MM.1S (cell line): ENCODE data around the gene TBC1D8B.
"Not testable (repeated sequence)": the region's sequence is repeated elsewhere in the genome, so short reads cannot be mapped to it uniquely, and the experiment has no call there.

Experiments
- DNase-seq: peaks from one replicate; pipeline ENCODE4 v3.0.0-alpha.2; 2015
- H2AFZ ChIP-seq: fragments of 300-600 bp; sonication (generic); 2 replicates; pipeline ENCODE4 v1.6.0; 2016; ENCODE audit warnings: antibody characterized with exemption, low read length
- H3F3A ChIP-seq: fragments of 300-600 bp; sonication (generic); 2 replicates; pipeline ENCODE4 v1.6.1; 2016; ENCODE audit warnings: mild to moderate bottlenecking, antibody characterized with exemption, low read length, moderate library complexity, mixed read lengths; ENCODE audit not compliant: insufficient read depth
- H3K27ac ChIP-seq: fragments of 300-600 bp; sonication (generic); 2 replicates; pipeline ENCODE4 v1.5.1; 2016; ENCODE audit warnings: mild to moderate bottlenecking, low read length
- H3K27me3 ChIP-seq: fragments of 300-600 bp; sonication (generic); replicated peaks from 2 replicates; pipeline ENCODE4 v1.6.0; 2016; ENCODE audit warnings: low read length; ENCODE audit not compliant: insufficient read depth
- H3K36me3 ChIP-seq: fragments of 300-600 bp; sonication (generic); replicated peaks from 2 replicates; pipeline ENCODE4 v1.6.1; 2016; ENCODE audit warnings: mild to moderate bottlenecking, low read length, mixed read lengths; ENCODE audit not compliant: insufficient read depth
- H3K4me1 ChIP-seq: fragments of 300-600 bp; sonication (generic); 2 replicates; pipeline ENCODE4 v1.6.1; 2016; ENCODE audit warnings: low read length, mixed read lengths
- H3K4me2 ChIP-seq: fragments of 300-600 bp; sonication (generic); 2 replicates; pipeline ENCODE4 v1.6.0; 2016; ENCODE audit warnings: low read depth, low read length
- H3K4me3 ChIP-seq: fragments of 300-600 bp; sonication (generic); 2 replicates; pipeline ENCODE4 v1.5.1; 2016; ENCODE audit warnings: low read length, mixed read lengths
- H3K79me2 ChIP-seq: fragments of 300-600 bp; sonication (generic); 2 replicates; pipeline ENCODE4 v1.6.1; 2016; ENCODE audit warnings: mixed run types, low read length, mixed read lengths
- H3K9ac ChIP-seq: fragments of 300-600 bp; sonication (generic); 2 replicates; pipeline ENCODE4 v1.6.1; 2016; ENCODE audit warnings: low read length, mixed read lengths
- H3K9me2 ChIP-seq: fragments of 300-600 bp; sonication (generic); replicated peaks from 2 replicates; pipeline ENCODE4 v1.6.1; 2016; ENCODE audit warnings: mild to moderate bottlenecking, low read length, mixed read lengths; ENCODE audit not compliant: insufficient read depth
- H3K9me3 ChIP-seq: fragments of 300-600 bp; sonication (generic); replicated peaks from 2 replicates; pipeline ENCODE4 v1.6.1; 2016; ENCODE audit warnings: mild to moderate bottlenecking, low read length, mixed read lengths; ENCODE audit not compliant: insufficient read depth
- H4K20me1 ChIP-seq: fragments of 300-600 bp; sonication (generic); 2 replicates; pipeline ENCODE4 v1.6.1; 2016; ENCODE audit warnings: mild to moderate bottlenecking, low read length, moderate library complexity, mixed read lengths; ENCODE audit not compliant: insufficient read depth
- CTCF ChIP-seq: fragments of 300-600 bp; sonication (generic); IDR thresholded peaks from 2 replicates; pipeline ENCODE4 v1.5.1; 2016; ENCODE audit warnings: antibody characterized with exemption, low read length, mixed read lengths
- EZH2 ChIP-seq: fragments of 300-600 bp; sonication (generic); optimal IDR thresholded peaks from 2 replicates; pipeline ENCODE3; 2017; ENCODE audit warnings: low read depth, mild to moderate bottlenecking, antibody characterized with exemption, low read length, mixed read lengths
- EZH2phosphoT487 ChIP-seq: fragments of 300-600 bp; sonication (generic); IDR thresholded peaks from 2 replicates; pipeline ENCODE4 v1.6.1; 2018; ENCODE audit warnings: antibody characterized with exemption, low read length

The TBC1D8B gene

GRCh38 chrX:106802388-106803275, at the start of gene TBC1D8B:
Gene TBC1D8B (plus strand): TSS chrX:106802673. CDS start chrX:106802854, 181 bp downstream.
- DNase-seq = peak; percentile 59
- H3K9me2 ChIP-seq = no peaks in the 10 kb centered on the region
- H2AFZ ChIP-seq = peak within 1 kb of the TSS; percentile 81
- H3K9me3 ChIP-seq = no peaks in the 10 kb centered on the region
- H3K27ac ChIP-seq = no peak within 1 kb of the TSS
- H3K27me3 ChIP-seq = no peaks in the 10 kb centered on the region
- H3K79me2 ChIP-seq = no peaks in the 10 kb centered on the region
- no peak for TF ChIP-seq CTCF
- no peak for TF ChIP-seq EZH2phosphoT487
- TF ChIP-seq EZH2 = no peak
- H3K4me2 ChIP-seq = peak within 1 kb of the TSS; percentile 68
- no peaks in the 10 kb centered on the region for H4K20me1 ChIP-seq
- H3K9ac ChIP-seq = peak within 1 kb of the TSS; percentile 46; the same call in 1 of the 2 replicates
- no peaks in the 10 kb centered on the region for H3F3A ChIP-seq
- H3K4me1 ChIP-seq = no peaks in the 10 kb centered on the region
- H3K4me3 ChIP-seq = peak within 1 kb of the TSS; percentile 82
- no peaks in the 10 kb centered on the region for H3K36me3 ChIP-seq

DNA sequence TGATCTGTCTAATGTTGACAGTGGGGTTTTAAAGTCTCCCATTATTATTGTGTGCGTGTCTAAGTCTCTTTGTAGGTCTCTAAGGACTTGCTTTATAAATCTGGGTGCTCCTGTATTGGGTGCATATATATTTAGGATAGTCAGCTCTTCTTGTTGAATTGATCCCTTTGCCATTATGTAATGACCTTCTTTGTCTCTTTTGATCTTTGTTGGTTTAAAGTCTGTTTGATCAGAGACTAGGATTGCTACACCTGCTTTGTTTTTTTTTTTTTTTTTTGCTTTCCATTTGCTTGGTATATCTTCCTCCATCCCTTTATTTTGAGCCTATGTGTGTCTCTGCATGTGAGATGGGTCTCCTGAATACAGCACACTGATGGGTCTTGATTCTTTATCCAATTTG, 33.2 kb upstream of the TBC1D8B start:
- not testable (repeated sequence) for H3K79me2 ChIP-seq, H3F3A ChIP-seq, H3K4me1 ChIP-seq, H3K27me3 ChIP-seq, H3K4me2 ChIP-seq, H3K27ac ChIP-seq, H4K20me1 ChIP-seq, H3K4me3 ChIP-seq, H3K9me3 ChIP-seq, H3K9ac ChIP-seq, H2AFZ ChIP-seq, H3K9me2 ChIP-seq, DNase-seq, H3K36me3 ChIP-seq

GRCh38 chrX:106774981-106775380, 27.5 kb upstream of the TBC1D8B start:
- DNase-seq = no peak
- H4K20me1 ChIP-seq = no peaks in the 10 kb centered on the region
- H3K9me2 ChIP-seq = no peaks in the 10 kb centered on the region
- no peaks in the 10 kb centered on the region for H3F3A ChIP-seq
- no peaks in the 10 kb centered on the region for H3K79me2 ChIP-seq
- H3K4me3 ChIP-seq = no peak overlapping the region
- H3K27ac ChIP-seq = no peak overlapping the region
- H2AFZ ChIP-seq = no peak overlapping the region
- TF ChIP-seq EZH2 (no peak), EZH2phosphoT487 (no peak), CTCF (no peak)
- H3K4me1 ChIP-seq = no peaks in the 10 kb centered on the region
- H3K27me3 ChIP-seq = no peaks in the 10 kb centered on the region
- H3K9ac ChIP-seq = no peak overlapping the region
- H3K4me2 ChIP-seq = no peak overlapping the region
- H3K36me3 ChIP-seq = no peaks in the 10 kb centered on the region
- no peaks in the 10 kb centered on the region for H3K9me3 ChIP-seq

GRCh38 chrX:106780264-106780663, 22.2 kb upstream of the TBC1D8B start:
- no peak for TF ChIP-seq EZH2
- no peak for TF ChIP-seq EZH2phosphoT487
- no peak for TF ChIP-seq CTCF
- no peak overlapping the region for H2AFZ ChIP-seq
- no peaks in the 10 kb centered on the region for H3F3A ChIP-seq
- no peak overlapping the region for H3K4me2 ChIP-seq
- no peaks in the 10 kb centered on the region for H3K79me2 ChIP-seq
- no peak overlapping the region for H3K9ac ChIP-seq
- H4K20me1 ChIP-seq = no peaks in the 10 kb centered on the region
- H3K4me1 ChIP-seq = no peaks in the 10 kb centered on the region
- no peaks in the 10 kb centered on the region for H3K9me2 ChIP-seq
- H3K36me3 ChIP-seq = no peaks in the 10 kb centered on the region
- H3K4me3 ChIP-seq = no peak overlapping the region
- no peak overlapping the region for H3K27ac ChIP-seq
- H3K9me3 ChIP-seq = no peaks in the 10 kb centered on the region
- DNase-seq = no peak
- H3K27me3 ChIP-seq = no peaks in the 10 kb centered on the region
